GM23338 (cell line): ENCODE measurements around the gene INPP4A. TPM values are rescaled to one million over a fixed set of nuclear protein-coding genes. Genes with fewer than 3 reads are reported as not detected.

Source experiments
- ATAC-seq: fragments of 200-7000 bp; cut with Tn5 transposase; 3 replicates; pipeline ENCODE4 v1.9.1; 2020
- DNase-seq: peaks from one replicate; pipeline ENCODE4 v3.0.0-alpha.2; 2015; ENCODE audit warnings: low spot score
- H2AFZ ChIP-seq: fragments of 200-600 bp; sonication (generic); 2 replicates; pipeline ENCODE4 v1.8.0; 2016; ENCODE audit warnings: antibody characterized with exemption, mild to moderate bottlenecking, moderate library complexity
- H3F3A ChIP-seq: fragments of 200-600 bp; sonication (generic); replicated peaks from 2 replicates; pipeline ENCODE4 v1.8.0; 2017; ENCODE audit warnings: antibody characterized with exemption, mixed run types, low read depth
- H3K27ac ChIP-seq: fragments of 200-600 bp; sonication (generic); 2 replicates; pipeline ENCODE4 v1.6.1; 2016; ENCODE audit warnings: low read depth
- H3K27me3 ChIP-seq: fragments of 200-600 bp; sonication (generic); 2 replicates; pipeline ENCODE4 v1.8.0; 2016; ENCODE audit warnings: mild to moderate bottlenecking, mixed run types, moderate library complexity; ENCODE audit not compliant: insufficient read depth
- H3K36me3 ChIP-seq: fragments of 200-600 bp; sonication (generic); 2 replicates; pipeline ENCODE4 v1.8.0; 2016; ENCODE audit warnings: mild to moderate bottlenecking; ENCODE audit not compliant: insufficient read depth
- H3K4me1 ChIP-seq: fragments of 200-600 bp; sonication (generic); 2 replicates; pipeline ENCODE4 v1.8.0; 2016; ENCODE audit warnings: mild to moderate bottlenecking, moderate library complexity; ENCODE audit not compliant: insufficient read depth
- H3K4me2 ChIP-seq: fragments of 200-600 bp; sonication (generic); 2 replicates; pipeline ENCODE4 v1.7.1; 2017; ENCODE audit warnings: mixed run types
- H3K4me3 ChIP-seq: fragments of 200-600 bp; sonication (generic); 2 replicates; pipeline ENCODE4 v1.6.1; 2016; ENCODE audit warnings: mixed run types
- H3K79me2 ChIP-seq: fragments of 200-600 bp; sonication (generic); replicated peaks from 2 replicates; pipeline ENCODE4 v1.8.0; 2017; ENCODE audit warnings: mild to moderate bottlenecking; ENCODE audit not compliant: insufficient read depth
- H3K9me2 ChIP-seq: fragments of 200-600 bp; sonication (generic); 2 replicates; pipeline ENCODE4 v1.8.0; 2017; ENCODE audit not compliant: insufficient read depth
- H4K20me1 ChIP-seq: fragments of 200-600 bp; sonication (generic); replicated peaks from 2 replicates; pipeline ENCODE4 v1.8.0; 2017; ENCODE audit warnings: mild to moderate bottlenecking; ENCODE audit not compliant: insufficient read depth
- H3K27ac Mint-ChIP-seq: 2 replicates; pipeline ENCODE4 v1.8.0; 2020; ENCODE audit warnings: inconsistent platforms, mild to moderate bottlenecking, moderate library complexity, mixed read lengths
- H3K27me3 Mint-ChIP-seq: 3 replicates; pipeline ENCODE4 v1.8.0; 2022; ENCODE audit warnings: low read depth, mild to moderate bottlenecking, moderate library complexity, mixed read lengths, inconsistent platforms; ENCODE audit not compliant: insufficient read depth, poor library complexity
- H3K36me3 Mint-ChIP-seq: 3 replicates; pipeline ENCODE4 v1.8.0; 2021; ENCODE audit warnings: low read depth, mild to moderate bottlenecking, inconsistent platforms, moderate library complexity, mixed read lengths
- H3K4me1 Mint-ChIP-seq: 3 replicates; pipeline ENCODE4 v1.8.0; 2020; ENCODE audit warnings: mild to moderate bottlenecking, inconsistent platforms, mixed read lengths
- H3K4me3 Mint-ChIP-seq: 3 replicates; pipeline ENCODE4 v1.8.0; 2021; ENCODE audit warnings: moderate library complexity, mild to moderate bottlenecking, inconsistent platforms, mixed read lengths
- H3K9me3 Mint-ChIP-seq: 3 replicates; pipeline ENCODE4 v1.8.0; 2020; ENCODE audit warnings: moderate library complexity, mild to moderate bottlenecking, inconsistent platforms, mixed read lengths
- CREB1 ChIP-seq: fragments of 250-450 bp; sonication (Bioruptor Pico); IDR thresholded peaks from 2 replicates; pipeline ENCODE4 v1.5.0; 2020; ENCODE audit warnings: low read depth, mild to moderate bottlenecking, moderate library complexity
- CTCF ChIP-seq, 2 experiments: fragments of 200-600 bp in 1 of 2; sonication (generic) in 1 of 2; conservative IDR thresholded peaks; 2 replicates each; pipeline versions ENCODE4 v1.5.1 to v1.6.1; 2016 to 2017; ENCODE audit warnings: antibody characterized with exemption in 2 of 2, low read depth in 2 of 2, mild to moderate bottlenecking in 2 of 2, moderate library complexity in 1 of 2
- ETS1 ChIP-seq: IDR thresholded peaks from 2 replicates; pipeline ENCODE4 v1.6.1; 2016; ENCODE audit warnings: antibody characterized with exemption
- EZH2 ChIP-seq: fragments of 200-600 bp; sonication (generic); IDR thresholded peaks from one replicate; pipeline ENCODE4 v1.8.0; 2017; ENCODE audit warnings: antibody characterized with exemption, mild to moderate bottlenecking, low read depth; ENCODE audit not compliant: unreplicated experiment
- EZH2phosphoT487 ChIP-seq: fragments of 200-600 bp; sonication (generic); IDR thresholded peaks from one replicate; pipeline ENCODE4 v1.8.1; 2018; ENCODE audit warnings: antibody characterized with exemption; ENCODE audit not compliant: unreplicated experiment
- JUNB ChIP-seq: IDR thresholded peaks from one replicate; pipeline ENCODE4 v1.6.1; 2016; ENCODE audit warnings: antibody characterized with exemption; ENCODE audit not compliant: unreplicated experiment
- NANOG ChIP-seq: IDR thresholded peaks from 2 replicates; pipeline ENCODE4 v1.6.1; 2016; ENCODE audit warnings: antibody characterized with exemption, borderline replicate concordance
- POLR2AphosphoS5 ChIP-seq: IDR thresholded peaks from 2 replicates; pipeline ENCODE4 v1.6.1; 2016; ENCODE audit warnings: antibody characterized with exemption, low read depth
- REST ChIP-seq: IDR thresholded peaks from one replicate; pipeline ENCODE4 v1.6.1; 2018; ENCODE audit warnings: antibody characterized with exemption; ENCODE audit not compliant: unreplicated experiment
- STAT1 ChIP-seq: IDR thresholded peaks from one replicate; pipeline ENCODE4 v1.6.1; 2016; ENCODE audit warnings: antibody characterized with exemption; ENCODE audit not compliant: unreplicated experiment
- ZNF114 ChIP-seq: fragments of 250-450 bp; sonication (Bioruptor Pico); IDR thresholded peaks from 2 replicates; pipeline ENCODE4 v1.5.0; 2020; ENCODE audit warnings: mild to moderate bottlenecking, moderate library complexity
- ZNF331 ChIP-seq: fragments of 250-450 bp; sonication (Bioruptor Pico); IDR thresholded peaks from 2 replicates; pipeline ENCODE4 v1.5.0; 2020; ENCODE audit warnings: low read depth, mild to moderate bottlenecking, moderate library complexity
- ZNF462 ChIP-seq: fragments of 250-450 bp; sonication (Bioruptor Pico); IDR thresholded peaks from 2 replicates; pipeline ENCODE4 v1.5.0; 2020; ENCODE audit warnings: mild to moderate bottlenecking, moderate library complexity
- polyA plus RNA-seq: library from polyadenylated mRNA; unstranded; fragments of >200 nt; fragmentation: Nextera tagmentation; extraction: Ambion mirVana; gene quantifications from 2 replicates; pipeline ENCODE4 v1.2.1, GENCODE V29; 2016
- total RNA-seq: library from RNA; depleted of rRNA; stranded (reverse); fragments of >200 nt; shearing (Covaris generic); gene quantifications from 2 replicates; pipeline ENCODE4 v1.2.3, GENCODE V29; 2014

The INPP4A gene
- total and polyA plus RNA-seq, 2 experiments from 2014 or later = 8.5 to 36.9 TPM

- Histone ChIP-seq H3F3A (no peaks in the 10 kb centered on the region), H3K36me3 (peaks cover 5% of the 10 kb centered on the region; the same call in 1 of the 2 replicates), H3K4me2 (no peak overlapping the region), H3K4me3 (no peak overlapping the region), H4K20me1 (no peaks in the 10 kb centered on the region; the same call in 1 of the 2 replicates), H2AFZ (no peak overlapping the region), H3K9me2 (no peaks in the 10 kb centered on the region), H3K27ac (no peak overlapping the region), H3K27me3 (no peaks in the 10 kb centered on the region), H3K4me1 (no peaks in the 10 kb centered on the region), H3K79me2 (no peaks in the 10 kb centered on the region)
- no peak for ATAC-seq
- peaks cover 5% of the 10 kb centered on the region for H3K27me3 Mint-ChIP-seq
- no peak for DNase-seq
- H3K9me3 Mint-ChIP-seq = no peaks in the 10 kb centered on the region
- no peak for TF ChIP-seq CTCF (conservative IDR thresholded peaks at IDR 0.05; ENCODE audit: low read depth in 2 of 2)
- no peak for TF ChIP-seq ZNF462
- no peak for TF ChIP-seq ETS1
- TF ChIP-seq NANOG = no peak
- no peak for TF ChIP-seq EZH2phosphoT487
- no peak for TF ChIP-seq EZH2
- no peak for TF ChIP-seq JUNB
- TF ChIP-seq POLR2AphosphoS5 = no peak
- no peak for TF ChIP-seq REST
- TF ChIP-seq ZNF331 = no peak
- TF ChIP-seq ZNF114 = no peak
- no peak for TF ChIP-seq STAT1
- no peak for TF ChIP-seq CREB1 (CRISPR knock-in tag)
- no peak overlapping the region for H3K4me3 Mint-ChIP-seq
- no peaks in the 10 kb centered on the region for H3K4me1 Mint-ChIP-seq
- peaks cover 34% of the 10 kb centered on the region for H3K36me3 Mint-ChIP-seq
- no peak overlapping the region for H3K27ac Mint-ChIP-seq
Observed at GRCh38 chr2:98538280-98539041, 93.8 kb downstream of the INPP4A start.
